GM13976 (cell line): ENCODE data around the gene ARHGAP26.

ENCODE experiments used
- DNase-seq: peaks from one replicate; pipeline ENCODE4 v3.0.0; 2012; ENCODE audit warnings: low spot score
- in situ Hi-C: fragments of 300-500 bp; cut with MboI; formaldehyde crosslinking; loops from one replicate; pipeline ENCODE4 v1.12.0; 2022; ENCODE audit warnings: low sequenced_read_pairs, mixed read lengths, inconsistent platforms; ENCODE audit not compliant: unreplicated experiment
- TF ChIP-seq, protein P1 (sequence below): IDR thresholded peaks from 2 replicates; pipeline ENCODE4 v1.5.1; 2012; ENCODE audit warnings: borderline replicate concordance, mild to moderate bottlenecking; ENCODE audit not compliant: insufficient read depth; ENCODE audit errors: extremely low read depth, missing control alignments, control extremely low read depth

The ARHGAP26 gene

DNA sequence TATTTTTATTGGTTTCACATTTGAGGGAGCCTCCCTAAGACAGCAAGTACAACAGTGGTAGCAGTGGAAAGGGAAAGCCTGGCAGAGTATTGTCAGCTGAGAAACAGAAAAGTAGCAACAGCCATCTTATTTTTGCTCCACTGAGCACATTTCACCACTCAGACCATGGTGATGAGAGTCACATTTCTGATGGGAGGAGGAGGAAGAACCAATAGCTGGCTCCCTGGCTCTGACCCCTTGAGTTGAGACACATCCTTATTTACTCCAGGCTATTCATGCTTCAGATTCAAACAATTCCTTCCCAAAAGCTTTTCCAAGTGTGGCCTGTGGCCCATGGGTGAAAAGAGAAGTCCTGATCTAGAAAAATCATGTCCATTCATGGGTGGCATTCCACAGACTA, 236.3 kb downstream of the ARHGAP26 start:
- DNase-seq = no peak
- in situ Hi-C loops = loop anchor here (10.0 to 25.0 kb wide), 2 partner anchors 388 to 806 kb away; partner anchors contain the start of gene HMHB1
- TF ChIP-seq, protein P1, sequence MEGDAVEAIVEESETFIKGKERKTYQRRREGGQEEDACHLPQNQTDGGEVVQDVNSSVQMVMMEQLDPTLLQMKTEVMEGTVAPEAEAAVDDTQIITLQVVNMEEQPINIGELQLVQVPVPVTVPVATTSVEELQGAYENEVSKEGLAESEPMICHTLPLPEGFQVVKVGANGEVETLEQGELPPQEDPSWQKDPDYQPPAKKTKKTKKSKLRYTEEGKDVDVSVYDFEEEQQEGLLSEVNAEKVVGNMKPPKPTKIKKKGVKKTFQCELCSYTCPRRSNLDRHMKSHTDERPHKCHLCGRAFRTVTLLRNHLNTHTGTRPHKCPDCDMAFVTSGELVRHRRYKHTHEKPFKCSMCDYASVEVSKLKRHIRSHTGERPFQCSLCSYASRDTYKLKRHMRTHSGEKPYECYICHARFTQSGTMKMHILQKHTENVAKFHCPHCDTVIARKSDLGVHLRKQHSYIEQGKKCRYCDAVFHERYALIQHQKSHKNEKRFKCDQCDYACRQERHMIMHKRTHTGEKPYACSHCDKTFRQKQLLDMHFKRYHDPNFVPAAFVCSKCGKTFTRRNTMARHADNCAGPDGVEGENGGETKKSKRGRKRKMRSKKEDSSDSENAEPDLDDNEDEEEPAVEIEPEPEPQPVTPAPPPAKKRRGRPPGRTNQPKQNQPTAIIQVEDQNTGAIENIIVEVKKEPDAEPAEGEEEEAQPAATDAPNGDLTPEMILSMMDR = no peak

DNA sequence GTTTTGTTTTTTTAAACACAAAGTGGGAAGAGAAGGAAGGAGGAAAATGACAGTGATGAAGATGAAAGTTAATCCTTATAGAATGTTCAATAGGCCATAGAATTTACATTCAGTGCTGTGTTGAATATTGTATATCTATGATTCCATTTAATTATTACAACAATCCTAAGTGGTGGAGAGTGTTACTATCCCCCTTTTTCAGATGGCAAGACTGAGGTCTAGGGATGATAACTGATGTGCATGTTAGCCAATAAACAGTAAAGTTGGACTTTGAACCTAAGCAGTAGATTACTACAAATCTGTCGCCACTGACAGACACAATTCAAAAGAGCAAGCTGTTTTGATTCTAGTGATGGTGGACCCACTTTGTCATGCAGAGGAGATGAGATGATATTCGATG, 237.9 kb downstream of the ARHGAP26 start:
- DNase-seq = no peak
- TF ChIP-seq, protein P1 = no peak
- in situ Hi-C loops = loop anchor here (10.0 to 25.0 kb wide), 2 partner anchors 387 to 804 kb away; partner anchors contain the start of gene HMHB1

DNA sequence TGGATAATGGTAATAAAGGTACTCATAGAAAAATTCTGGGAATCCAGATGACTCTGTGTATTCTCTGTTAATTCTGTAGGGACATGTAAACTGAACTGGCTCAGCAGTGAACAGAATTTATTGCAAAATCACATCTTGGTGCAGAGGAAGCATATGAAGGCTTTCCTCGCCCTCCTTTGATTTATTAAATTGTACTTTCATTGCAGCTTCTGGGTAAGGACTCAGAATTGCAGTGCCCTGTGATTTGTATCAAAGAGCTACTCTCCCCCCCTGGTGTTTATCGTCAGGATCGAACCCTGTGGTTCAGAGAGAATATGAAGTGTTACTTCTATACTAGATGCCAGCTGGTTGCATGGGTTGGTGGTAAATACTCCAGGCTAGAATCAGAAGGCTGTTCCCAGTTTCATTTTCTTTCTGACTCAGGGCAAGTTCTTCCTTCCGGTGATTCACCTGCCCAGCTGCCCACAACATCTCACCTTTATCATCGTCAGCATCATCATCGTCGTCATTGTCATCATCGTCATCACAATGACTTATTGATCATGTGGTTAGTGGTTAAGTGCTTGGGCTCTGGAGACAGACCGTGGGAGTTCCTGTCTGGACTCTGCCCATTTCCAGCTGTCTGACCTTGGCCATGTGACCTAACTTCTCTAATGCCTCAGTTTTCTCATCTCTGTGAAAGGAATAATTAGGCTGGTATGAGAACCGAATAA, 238.8 kb downstream of the ARHGAP26 start:
- in situ Hi-C loops = loop anchor here (10.0 to 25.0 kb wide), 2 partner anchors 386 to 803 kb away; partner anchors contain the start of gene HMHB1
- TF ChIP-seq, protein P1 = no peak
- DNase-seq = peak; percentile 34

- in situ Hi-C loops = loop anchor here (25.0 kb wide), 1 partner anchor 802 kb away; the partner anchor contains the start of gene HMHB1
- TF ChIP-seq, protein P1 = no peak
- DNase-seq = no peak
Observed at GRCh38 chr5:143010351-143010750, 240.2 kb downstream of the ARHGAP26 start.

DNA sequence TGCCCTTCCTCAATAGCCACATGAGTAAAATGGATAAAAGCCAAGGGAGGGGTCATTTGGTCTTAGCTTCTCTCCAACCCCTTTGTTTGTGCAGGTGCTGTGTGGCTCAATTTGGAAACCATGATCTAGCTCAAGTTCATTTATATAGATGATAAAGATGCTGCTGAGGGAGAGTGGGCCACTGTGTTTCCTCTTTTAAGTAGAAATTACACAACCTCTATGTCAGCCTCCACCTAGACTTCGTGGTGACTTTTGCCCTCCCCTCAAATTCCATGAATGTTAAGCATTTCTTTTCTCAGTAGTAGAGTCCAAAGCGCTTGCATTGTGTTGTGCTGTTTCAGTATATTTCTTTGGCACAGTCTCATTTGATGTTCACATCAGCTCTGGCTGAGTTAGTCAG, 241.4 kb downstream of the ARHGAP26 start:
- in situ Hi-C loops = loop anchor here (25.0 kb wide), 1 partner anchor 801 kb away; the partner anchor contains the start of gene HMHB1
- TF ChIP-seq, protein P1 = no peak
- DNase-seq = no peak

DNA sequence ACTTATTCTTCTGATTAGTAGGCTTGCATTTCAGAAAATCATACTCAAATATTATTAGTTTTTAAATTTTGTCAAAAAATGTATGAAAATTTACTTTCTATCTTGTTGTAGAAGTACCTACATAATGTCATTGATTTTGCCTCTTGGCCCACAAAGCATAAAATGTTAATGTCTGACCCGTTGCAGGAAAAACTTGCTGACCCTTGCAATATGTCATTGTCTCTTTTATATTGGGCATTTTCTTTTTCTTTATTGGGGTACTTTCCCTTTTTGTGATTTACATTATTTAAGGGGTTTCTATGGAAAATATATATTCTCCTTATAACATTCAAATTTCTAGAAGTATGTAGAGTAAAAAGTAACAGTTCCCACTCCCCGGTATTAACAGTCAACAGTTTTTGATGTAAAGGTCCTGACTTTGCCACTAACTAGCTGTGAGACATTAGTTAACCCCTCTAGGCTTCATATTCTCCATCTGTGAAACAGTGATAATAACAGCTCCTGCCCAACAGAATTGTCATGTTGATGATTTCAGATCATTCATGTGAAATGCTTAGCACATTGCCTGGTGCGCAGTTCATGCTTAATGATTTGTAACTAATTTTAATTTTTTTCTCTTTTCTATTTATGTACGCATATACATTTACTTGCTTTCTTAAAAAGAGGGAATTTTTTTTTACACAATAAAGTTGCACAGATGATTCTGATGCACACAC, 243.2 kb downstream of the ARHGAP26 start:
- no peak for DNase-seq
- TF ChIP-seq, protein P1 = no peak
- in situ Hi-C loops = loop anchor here (25.0 kb wide), 1 partner anchor 799 kb away; the partner anchor contains the start of gene HMHB1
